HEK293 (cell line): ENCODE data around the gene CDH22.

Experiments
- ZEB2 ChIP-seq: fragments of 450-650 bp; formaldehyde crosslinking; IDR thresholded peaks from 2 replicates; pipeline ENCODE4 v1.5.1; 2016; ENCODE audit warnings: missing biosample characterization, missing genetic modification characterization
- ZFP41 ChIP-seq: fragments of 450-650 bp; formaldehyde crosslinking; IDR thresholded peaks from 2 replicates; pipeline ENCODE4 v1.5.1; 2016; ENCODE audit warnings: missing biosample characterization, missing genetic modification characterization, borderline replicate concordance
- TF ChIP-seq, protein P1 (sequence below): fragments of 450-650 bp; formaldehyde crosslinking; IDR thresholded peaks from 2 replicates; pipeline ENCODE4 v1.5.1; 2016; ENCODE audit warnings: missing biosample characterization, missing genetic modification characterization

DNA sequence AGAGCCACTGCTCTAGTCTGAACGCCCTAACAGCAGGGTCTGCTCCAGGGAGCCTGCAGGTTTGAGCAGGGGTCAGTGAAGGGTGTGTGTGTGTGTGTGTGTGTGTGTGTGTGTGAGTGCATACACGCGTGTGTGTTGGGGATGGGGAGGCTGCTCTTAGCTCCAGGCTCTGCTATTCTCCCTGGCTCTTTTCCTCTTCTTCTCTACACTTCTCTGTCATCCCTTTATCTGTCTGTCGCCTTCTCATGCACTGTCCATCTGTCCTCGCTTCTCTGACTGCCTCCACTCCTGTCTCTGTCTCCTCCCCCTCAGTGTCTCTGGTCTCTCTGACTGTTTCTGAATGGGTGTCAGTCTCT, 3.4 kb upstream of the CDH22 start:
- no peak for TF ChIP-seq ZEB2 (tag by site-specific recombination)
- TF ChIP-seq, protein P1, sequence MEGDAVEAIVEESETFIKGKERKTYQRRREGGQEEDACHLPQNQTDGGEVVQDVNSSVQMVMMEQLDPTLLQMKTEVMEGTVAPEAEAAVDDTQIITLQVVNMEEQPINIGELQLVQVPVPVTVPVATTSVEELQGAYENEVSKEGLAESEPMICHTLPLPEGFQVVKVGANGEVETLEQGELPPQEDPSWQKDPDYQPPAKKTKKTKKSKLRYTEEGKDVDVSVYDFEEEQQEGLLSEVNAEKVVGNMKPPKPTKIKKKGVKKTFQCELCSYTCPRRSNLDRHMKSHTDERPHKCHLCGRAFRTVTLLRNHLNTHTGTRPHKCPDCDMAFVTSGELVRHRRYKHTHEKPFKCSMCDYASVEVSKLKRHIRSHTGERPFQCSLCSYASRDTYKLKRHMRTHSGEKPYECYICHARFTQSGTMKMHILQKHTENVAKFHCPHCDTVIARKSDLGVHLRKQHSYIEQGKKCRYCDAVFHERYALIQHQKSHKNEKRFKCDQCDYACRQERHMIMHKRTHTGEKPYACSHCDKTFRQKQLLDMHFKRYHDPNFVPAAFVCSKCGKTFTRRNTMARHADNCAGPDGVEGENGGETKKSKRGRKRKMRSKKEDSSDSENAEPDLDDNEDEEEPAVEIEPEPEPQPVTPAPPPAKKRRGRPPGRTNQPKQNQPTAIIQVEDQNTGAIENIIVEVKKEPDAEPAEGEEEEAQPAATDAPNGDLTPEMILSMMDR (tag by site-specific recombination): no peak
- no peak for TF ChIP-seq ZFP41 (tag by site-specific recombination)
